Transverse colon (tissue), 3 donors: Measurements from ENCODE around the gene SFRP5.

Experiments used
- CTCF ChIP-seq, 5 experiments: fragments of 200-600 bp in 3 of 5; fragments of 450-650 bp in 2 of 5; sonication (generic) in 3 of 5; IDR thresholded peaks; 1 replicate in 2 of 5; 2 replicates in 3 of 5; pipeline ENCODE4 v1.5.1; 2016 to 2017; ENCODE audit warnings: antibody characterized with exemption in 5 of 5, inconsistent platforms in 3 of 5, mild to moderate bottlenecking in 2 of 5, moderate library complexity in 1 of 5
- POLR2A ChIP-seq: fragments of 450-650 bp; IDR thresholded peaks from one replicate; pipeline ENCODE4 v1.6.1; 2016; ENCODE audit warnings: antibody characterized with exemption, mild to moderate bottlenecking, moderate library complexity

- no peak for TF ChIP-seq CTCF (IDR thresholded peaks at IDR 0.05)
- TF ChIP-seq POLR2A = no peak
These were observed 41.5 kb upstream of the SFRP5 start for GRCh38 chr10:97813311-97813710.
